ENCODE results near the gene CFAP20.

The CFAP20 gene

GRCh38 chr16:58138852-58139251 lies 9.7 kb upstream of the CFAP20 start:
- no peak for TF ChIP-seq CTCF (IDR thresholded peaks at IDR 0.05; ENCODE audit: insufficient read depth, missing control alignments)
- no peak for DNase-seq (ENCODE audit: insufficient read length, low spot score)
- FAIRE-seq, result no peak

GRCh38 chr16:58137581-58137980 lies 8.4 kb upstream of the CFAP20 start:
- TF ChIP-seq CTCF (IDR thresholded peaks at IDR 0.05; ENCODE audit: insufficient read depth, missing control alignments), result no peak
- DNase-seq (ENCODE audit: insufficient read length, low spot score) (no peak), FAIRE-seq (no peak)

DNA sequence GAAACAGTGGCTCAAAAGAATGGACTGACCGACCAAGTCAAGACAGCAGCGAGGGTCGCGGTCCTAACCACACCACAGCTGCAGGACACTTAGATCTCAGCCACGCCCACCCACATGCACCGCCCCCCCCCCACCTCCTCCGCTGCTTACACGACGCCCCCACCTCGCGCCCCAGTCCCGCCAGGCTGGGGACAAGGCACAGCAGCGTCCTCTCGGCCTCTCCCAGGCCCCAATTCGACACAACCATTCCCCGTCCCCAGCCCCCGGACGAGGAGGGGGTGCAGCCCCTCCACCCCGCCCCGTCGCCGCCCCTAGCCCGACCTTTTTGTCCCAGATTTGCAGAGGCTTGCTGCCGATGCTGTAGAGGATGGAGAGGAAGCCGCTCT lies 477 bp downstream of the CFAP20 start:
- DNase-seq (ENCODE audit: insufficient read length, low spot score) (no peak), FAIRE-seq (no peak)
- no peak for TF ChIP-seq CTCF (IDR thresholded peaks at IDR 0.05; ENCODE audit: insufficient read depth, missing control alignments)

DNA sequence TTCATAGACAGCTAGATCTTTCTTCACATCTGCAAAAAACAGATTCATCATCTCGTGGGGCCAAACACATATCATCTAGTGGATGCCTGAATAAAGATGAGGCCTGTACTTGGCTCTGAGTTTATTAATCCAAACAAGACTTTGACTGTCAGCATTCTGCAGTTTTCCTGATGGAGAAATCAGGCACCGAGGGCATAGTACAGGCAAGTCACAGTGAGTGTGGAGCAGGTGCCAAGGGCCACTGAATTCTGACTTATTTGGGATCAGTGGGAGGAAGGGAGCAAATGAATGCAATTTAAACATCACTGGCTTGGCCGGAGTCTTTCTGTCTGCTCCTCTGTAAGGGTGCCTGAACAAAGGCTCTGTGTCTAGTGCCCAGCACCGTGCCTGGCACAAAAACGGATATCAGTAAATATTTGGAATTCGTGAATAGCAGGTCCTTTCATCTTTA lies 975 bp downstream of the CFAP20 start:
- FAIRE-seq, result no peak
- TF ChIP-seq CTCF (IDR thresholded peaks at IDR 0.05; ENCODE audit: insufficient read depth, missing control alignments), result no peak
- DNase-seq (ENCODE audit: insufficient read length, low spot score), result no peak

DNA sequence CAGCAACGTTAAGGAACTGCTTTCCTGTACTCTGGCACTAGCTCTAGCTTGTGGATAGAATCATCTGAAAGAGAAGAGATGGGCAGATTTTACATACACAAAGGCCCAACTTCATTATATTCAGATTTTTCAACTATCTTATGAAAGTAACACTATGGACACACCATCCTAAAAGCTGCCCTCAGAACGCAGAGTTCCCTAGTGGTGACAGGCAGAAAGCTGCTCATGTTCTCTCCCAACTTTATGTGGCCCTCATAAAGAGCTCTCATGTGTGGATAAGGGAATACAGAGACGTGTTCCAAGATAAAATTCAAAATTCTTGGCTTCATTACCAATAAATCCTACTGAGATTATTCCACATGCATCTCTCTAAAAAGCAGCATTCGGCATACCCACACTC lies 1.5 kb downstream of the CFAP20 start:
- DNase-seq (ENCODE audit: insufficient read length, low spot score) (no peak), FAIRE-seq (no peak)
- TF ChIP-seq CTCF (IDR thresholded peaks at IDR 0.05; ENCODE audit: insufficient read depth, missing control alignments), result no peak

- TF ChIP-seq CTCF (IDR thresholded peaks at IDR 0.05; ENCODE audit: insufficient read depth, missing control alignments), result peak; percentile 35
- no peak for FAIRE-seq
- DNase-seq (ENCODE audit: insufficient read length, low spot score), result no peak
Observed at GRCh38 chr16:58127033-58127556, 2.1 kb downstream of the CFAP20 start.

DNA sequence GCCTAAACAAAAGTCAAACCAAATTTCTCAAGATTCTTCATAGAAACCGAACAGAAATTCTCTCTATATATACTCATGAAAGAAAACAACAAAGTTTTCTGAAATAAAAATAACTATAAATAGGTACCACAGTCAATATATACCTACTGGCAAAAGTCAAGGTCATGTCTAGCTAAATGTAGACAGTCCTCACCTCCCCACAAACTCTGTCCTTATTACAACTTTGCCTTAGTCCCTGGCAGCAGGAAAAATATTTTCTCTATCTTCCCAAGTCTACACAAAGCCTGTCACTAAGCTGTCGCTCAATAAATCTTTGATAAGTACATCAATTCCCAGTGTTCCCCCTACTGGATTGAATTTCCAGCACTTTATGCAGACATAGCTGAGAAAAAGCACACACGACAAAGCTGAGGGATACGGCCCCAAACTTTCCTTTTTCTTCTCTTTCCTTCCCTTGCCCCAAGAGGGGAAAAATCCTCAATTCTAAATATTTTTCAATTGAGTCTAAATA lies 2.7 kb downstream of the CFAP20 start:
- DNase-seq (ENCODE audit: insufficient read length, low spot score) (no peak), FAIRE-seq (no peak)
- TF ChIP-seq CTCF (IDR thresholded peaks at IDR 0.05; ENCODE audit: insufficient read depth, missing control alignments), result no peak
